Gastroesophageal sphincter (tissue), 4 donors: ENCODE data around the gene HADHA. TPM values are rescaled to one million over a fixed set of nuclear protein-coding genes. Genes with fewer than 3 reads are reported as not detected.

Experiments used
- ATAC-seq: fragments of 150-250 bp; one replicate; pipeline ENCODE4 v1.9.1; 2016; ENCODE audit warnings: mild to moderate bottlenecking, moderate library complexity
- H3K27ac ChIP-seq, 4 donors: fragments of 200-600 bp; sonication (generic) in 3 of 4; 1 replicate in 3 of 4; 2 replicates in 1 of 4; pipeline ENCODE4 v1.5.1; 2016 to 2019
- H3K27me3 ChIP-seq: fragments of 200-600 bp; sonication (generic); one replicate; pipeline ENCODE4 v1.5.1; 2019
- H3K36me3 ChIP-seq, 2 donors: fragments of 200-600 bp; sonication (generic); one replicate each; pipeline ENCODE4 v1.5.1; 2019; ENCODE audit warnings: control low read depth in 1 of 2
- H3K4me1 ChIP-seq, 3 donors: fragments of 200-600 bp; sonication (generic); 1 replicate in 2 of 3; 2 replicates in 1 of 3; pipeline ENCODE4 v1.5.1; 2016 to 2019; ENCODE audit warnings: control low read depth in 2 of 3
- H3K4me3 ChIP-seq, 2 donors: fragments of 200-600 bp; sonication (generic); one replicate each; pipeline ENCODE4 v1.5.1; 2019; ENCODE audit warnings: mild to moderate bottlenecking in 1 of 2, moderate library complexity in 1 of 2
- H3K9me3 ChIP-seq, 3 donors: fragments of 200-600 bp; sonication (generic); one replicate each; pipeline ENCODE4 v1.5.1; 2017 to 2019; ENCODE audit warnings: control low read depth in 2 of 3
- CTCF ChIP-seq, 4 experiments: fragments of 200-600 bp in 2 of 4; fragments of 450-650 bp in 2 of 4; sonication (generic) in 1 of 4; IDR thresholded peaks; one replicate each; pipeline ENCODE4 v1.5.1; 2017 to 2019; ENCODE audit warnings: antibody characterized with exemption in 4 of 4, mild to moderate bottlenecking in 2 of 4, moderate library complexity in 2 of 4
- EP300 ChIP-seq: sonication (generic); formaldehyde crosslinking; IDR thresholded peaks from one replicate; pipeline ENCODE4 v1.6.1; 2017; ENCODE audit warnings: antibody characterized with exemption, mild to moderate bottlenecking
- POLR2A ChIP-seq, 2 donors: fragments of 450-650 bp; IDR thresholded peaks; one replicate each; pipeline ENCODE4 v1.6.1; 2017; ENCODE audit warnings: antibody characterized with exemption in 2 of 2, mild to moderate bottlenecking in 2 of 2, moderate library complexity in 1 of 2
- POLR2AphosphoS5 ChIP-seq: sonication (generic); formaldehyde crosslinking; IDR thresholded peaks from one replicate; pipeline ENCODE4 v1.6.1; 2017; ENCODE audit warnings: antibody characterized with exemption
- WGBS, 2 donors: methylation state at CpG; one replicate each; pipeline ENCODE4 v1.1.5; 2018; ENCODE audit warnings: low coverage in 1 of 2; 5-methylcytosine and 5-hydroxymethylcytosine counted together
- total RNA-seq, 4 donors: library from RNA; depleted of rRNA; stranded (reverse); fragments of >200 nt; gene quantifications; one replicate each; pipeline ENCODE4 v1.1.0, GENCODE V29; 2016

The HADHA gene
- total RNA-seq, 4 donors from 2014 or later, result 154 to 277 (median 186) TPM

DNA sequence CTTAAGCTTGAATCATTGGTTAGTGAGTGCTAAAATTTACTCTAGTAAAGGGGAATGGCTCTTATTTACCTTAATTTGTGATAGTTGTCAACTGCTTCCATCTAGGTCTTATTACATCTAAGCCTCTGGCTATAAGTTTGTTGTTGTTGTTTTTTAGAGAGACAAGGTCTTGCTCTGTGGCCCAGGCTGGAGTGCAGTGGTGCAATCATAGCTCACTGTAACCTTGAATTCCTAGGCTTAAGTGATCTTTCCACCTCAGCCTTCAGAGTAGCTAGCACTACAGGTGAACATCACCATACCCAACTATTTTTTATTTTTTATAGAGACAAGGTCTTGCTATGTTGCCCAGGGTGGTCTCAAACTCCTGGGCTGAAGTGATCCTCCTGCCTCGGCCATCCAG, 6.6 kb downstream of the HADHA start:
- H3K27ac ChIP-seq, result peak overlapping the region in 1 of 4 donors; percentile 22
- no peak for ATAC-seq
- 100% methylated on average over 1 of the region's 1 CpG; no CpG with 5 or more reads in 1 of the 2 donors for WGBS, 2 donors
- H3K4me1 ChIP-seq, result peaks cover 4 to 52% (median 20%) of the 10 kb centered on the region in 3 donors
- H3K36me3 ChIP-seq, result peaks cover 0 to 61% of the 10 kb centered on the region in 2 donors
- no peak overlapping the region for H3K4me3 ChIP-seq
- no peak for TF ChIP-seq POLR2A (IDR thresholded peaks at IDR 0.05)
- TF ChIP-seq CTCF (IDR thresholded peaks at IDR 0.05), result no peak
- no peak for TF ChIP-seq EP300
- TF ChIP-seq POLR2AphosphoS5, result no peak
- no peaks in the 10 kb centered on the region for H3K27me3 ChIP-seq
- no peaks in the 10 kb centered on the region for H3K9me3 ChIP-seq

DNA sequence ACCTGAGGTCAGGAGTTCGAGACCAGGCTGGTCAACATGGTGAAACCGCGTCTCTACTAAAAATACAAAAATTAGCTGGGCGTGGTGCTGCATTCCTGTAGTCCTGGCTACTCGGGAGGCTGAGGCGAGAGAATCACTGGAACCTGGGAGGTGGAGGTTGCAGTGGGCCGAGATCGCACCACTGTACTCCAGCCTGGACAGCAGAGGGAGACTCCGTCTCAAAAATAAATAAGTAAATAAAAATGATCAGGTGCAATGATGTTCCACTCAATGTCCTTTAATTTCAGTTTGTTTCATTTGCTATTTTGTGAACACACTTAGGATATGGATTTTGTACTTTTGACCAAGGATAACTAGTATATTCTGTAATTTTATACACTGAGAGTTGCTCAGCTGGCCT, 9.3 kb downstream of the HADHA start:
- Histone ChIP-seq H3K4me1 (peaks cover 4 to 24% (median 4%) of the 10 kb centered on the region in 3 donors), H3K36me3 (peaks cover 5 to 89% of the 10 kb centered on the region in 2 donors), H3K27me3 (no peaks in the 10 kb centered on the region), H3K27ac (no peak overlapping the region), H3K4me3 (no peak overlapping the region), H3K9me3 (no peaks in the 10 kb centered on the region)
- ATAC-seq, result no peak
- TF ChIP-seq POLR2A (IDR thresholded peaks at IDR 0.05) (no peak), CTCF (IDR thresholded peaks at IDR 0.05) (peak in 1 of 4 experiments; percentile 37), EP300 (no peak), POLR2AphosphoS5 (no peak)
- 86 to 88% methylated on average over 4 to 9 of the region's 9 CpGs for WGBS, 2 donors

- WGBS, 2 donors, result 93 to 100% methylated on average over 1 to 2 of the region's 2 CpGs
- Histone ChIP-seq H3K27ac (no peak overlapping the region), H3K4me3 (no peak overlapping the region), H3K4me1 (no peaks in the 10 kb centered on the region), H3K27me3 (no peaks in the 10 kb centered on the region), H3K9me3 (no peaks in the 10 kb centered on the region), H3K36me3 (peaks cover 10 to 100% of the 10 kb centered on the region in 2 donors)
- ATAC-seq, result no peak
- TF ChIP-seq CTCF (IDR thresholded peaks at IDR 0.05), result no peak
- TF ChIP-seq EP300, result no peak
- no peak for TF ChIP-seq POLR2AphosphoS5
- TF ChIP-seq POLR2A (IDR thresholded peaks at IDR 0.05), result no peak
These were observed 13.6 kb downstream of the HADHA start for GRCh38 chr2:26230806-26231205.

- Histone ChIP-seq H3K9me3 (no peaks in the 10 kb centered on the region), H3K27ac (no peak overlapping the region), H3K4me3 (no peak overlapping the region), H3K27me3 (no peaks in the 10 kb centered on the region), H3K36me3 (peaks cover 10 to 99% of the 10 kb centered on the region in 2 donors), H3K4me1 (no peaks in the 10 kb centered on the region)
- no peak for TF ChIP-seq POLR2A (IDR thresholded peaks at IDR 0.05)
- TF ChIP-seq CTCF (IDR thresholded peaks at IDR 0.05), result no peak
- TF ChIP-seq EP300, result no peak
- TF ChIP-seq POLR2AphosphoS5, result no peak
- ATAC-seq, result no peak
- no CpG with 5 or more reads among the region's 3 CpGs for WGBS, 2 donors
These were observed 14.8 kb downstream of the HADHA start for GRCh38 chr2:26229595-26229994.

DNA sequence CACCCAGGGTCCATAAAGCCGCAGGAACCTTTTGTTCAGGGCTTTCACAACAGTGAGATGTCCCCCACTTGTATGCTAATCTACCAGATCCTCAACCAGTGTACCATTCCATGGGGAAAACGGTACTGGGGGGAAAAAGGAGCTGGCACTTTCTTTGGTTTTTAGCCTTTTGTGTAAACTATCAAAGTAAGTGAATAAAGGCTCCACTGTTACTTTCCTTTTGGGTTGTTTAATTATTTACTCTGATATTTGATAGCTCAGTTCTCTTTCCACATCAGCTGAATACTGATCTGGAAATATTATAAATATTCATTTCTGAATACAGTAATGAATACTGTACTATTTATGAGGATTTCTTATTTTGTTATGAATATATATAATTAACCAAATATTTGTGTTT, 20.3 kb downstream of the HADHA start:
- Histone ChIP-seq H3K4me1 (no peaks in the 10 kb centered on the region), H3K36me3 (peaks cover 5 to 96% of the 10 kb centered on the region in 2 donors), H3K27me3 (no peaks in the 10 kb centered on the region), H3K27ac (no peak overlapping the region), H3K4me3 (no peak overlapping the region), H3K9me3 (no peaks in the 10 kb centered on the region)
- 86% methylated on average over 2 of the region's 2 CpGs; no CpG with 5 or more reads in 1 of the 2 donors for WGBS, 2 donors
- no peak for ATAC-seq
- TF ChIP-seq POLR2A (IDR thresholded peaks at IDR 0.05), result no peak
